BLaER1 (cell line): ENCODE data around the gene RAB9A.
A peak's percentile ranks its signal among the peaks of the same experiment; 100 is the strongest.
"Not testable (repeated sequence)": the region's sequence is repeated elsewhere in the genome, so short reads cannot be mapped to it uniquely, and the experiment has no call there.

Experiments
- H3K27ac ChIP-seq: shearing (Covaris generic); formaldehyde crosslinking; 2 replicates; pipeline ENCODE4 v1.8.1; 2022
- H3K27me3 ChIP-seq: shearing (Covaris generic); formaldehyde crosslinking; 2 replicates; pipeline ENCODE4 v1.8.1; 2022
- H3K36me3 ChIP-seq: shearing (Covaris generic); formaldehyde crosslinking; 2 replicates; pipeline ENCODE4 v1.8.1; 2022
- H3K4me1 ChIP-seq: shearing (Covaris generic); formaldehyde crosslinking; 2 replicates; pipeline ENCODE4 v1.8.1; 2022
- H3K4me2 ChIP-seq: shearing (Covaris generic); formaldehyde crosslinking; 2 replicates; pipeline ENCODE4 v1.8.1; 2022
- H3K4me3 ChIP-seq: shearing (Covaris generic); formaldehyde crosslinking; 2 replicates; pipeline ENCODE4 v1.8.1; 2022
- H3K9ac ChIP-seq: shearing (Covaris generic); formaldehyde crosslinking; 2 replicates; pipeline ENCODE4 v1.8.1; 2022
- H3K9me3 ChIP-seq: shearing (Covaris generic); formaldehyde crosslinking; 2 replicates; pipeline ENCODE4 v1.8.1; 2022
- H4K20me1 ChIP-seq: shearing (Covaris generic); formaldehyde crosslinking; 2 replicates; pipeline ENCODE4 v1.8.1; 2022
- Cebpa-rat ChIP-seq: shearing (Covaris generic); IDR thresholded peaks from 2 replicates; pipeline ENCODE4 v1.8.1; 2022

The RAB9A gene

DNA sequence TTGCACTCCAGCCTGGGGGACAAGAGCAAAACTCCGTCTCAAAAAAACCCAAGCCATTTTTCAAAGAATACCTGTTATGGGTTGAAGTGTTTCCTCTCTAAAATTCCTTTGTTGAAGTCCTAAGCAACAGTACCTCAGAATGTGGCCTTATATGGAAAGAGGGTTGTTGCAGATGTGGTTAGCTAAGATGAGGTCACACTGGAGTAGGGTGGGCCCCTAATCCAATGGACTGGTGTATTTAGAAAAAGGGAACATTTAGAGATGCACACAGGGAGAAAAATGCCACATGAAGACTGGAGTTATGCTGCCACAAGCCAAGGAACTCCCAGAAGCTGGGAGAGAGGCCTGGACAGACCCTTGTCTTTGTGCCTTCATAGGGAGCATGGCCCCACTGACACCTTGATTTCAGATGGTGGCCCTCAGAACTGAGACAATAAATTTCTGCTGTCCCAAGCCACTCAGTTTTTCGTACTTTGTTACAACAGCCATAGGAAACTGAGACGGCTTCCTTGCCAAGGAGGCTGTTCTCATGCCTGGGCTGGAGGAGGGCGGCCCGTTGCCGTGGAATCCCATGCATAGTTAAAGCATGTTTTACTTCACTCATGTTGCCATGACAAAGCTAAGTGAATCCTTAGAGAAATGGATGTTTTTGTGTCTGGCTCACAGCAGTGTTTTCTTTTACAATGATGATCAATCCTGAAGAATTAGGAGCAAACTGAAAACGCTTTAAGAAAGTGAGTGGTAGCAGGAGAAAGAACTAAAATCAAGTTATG, 29.0 kb downstream of the RAB9A start:
- no peak for TF ChIP-seq Cebpa-rat
- Histone ChIP-seq H4K20me1 (peaks cover 69% of the 10 kb centered on the region), H3K4me3 (no peak overlapping the region), H3K4me2 (no peak overlapping the region), H3K36me3 (peaks cover 70% of the 10 kb centered on the region), H3K27me3 (no peaks in the 10 kb centered on the region), H3K9ac (no peak overlapping the region), H3K4me1 (peaks cover 12% of the 10 kb centered on the region), H3K9me3 (peaks cover under 1% of the 10 kb centered on the region; the same call in 1 of the 2 replicates), H3K27ac (no peak overlapping the region)

DNA sequence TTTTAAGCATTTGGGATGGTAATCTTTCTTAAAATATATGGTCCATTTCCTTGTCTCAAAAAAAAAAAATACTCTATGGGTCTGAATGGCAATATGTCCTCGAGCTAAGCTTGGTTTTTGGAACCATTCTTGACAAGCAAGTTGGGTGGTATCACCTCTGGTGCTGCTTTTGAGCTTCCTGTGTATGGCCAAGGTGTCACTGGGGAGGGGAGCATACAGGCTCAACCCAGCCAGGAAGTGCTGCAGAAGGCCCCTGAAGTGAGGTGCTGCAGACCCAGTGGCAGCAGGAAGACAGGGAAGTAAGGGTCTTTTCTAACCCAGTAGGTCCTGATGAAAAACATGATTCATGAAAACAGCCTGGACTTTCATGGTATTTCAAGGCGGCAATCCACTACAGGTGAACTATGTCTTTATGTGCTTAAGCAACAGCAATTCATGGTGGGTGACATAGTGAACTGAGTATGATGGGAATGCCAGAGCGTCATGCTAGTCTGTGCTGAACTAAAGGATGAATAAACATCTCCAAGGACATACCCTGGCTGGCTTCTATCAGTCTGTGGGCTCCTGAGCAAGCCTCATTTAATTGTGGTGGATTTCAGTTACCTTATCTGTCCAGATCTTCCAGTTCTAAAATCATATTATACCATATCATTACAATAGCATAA, 30.4 kb downstream of the RAB9A start:
- no peak overlapping the region for H3K27ac ChIP-seq
- peaks cover 81% of the 10 kb centered on the region for H4K20me1 ChIP-seq
- no peak overlapping the region for H3K4me2 ChIP-seq
- TF ChIP-seq Cebpa-rat = no peak
- no peak overlapping the region for H3K4me3 ChIP-seq
- H3K9me3 ChIP-seq = peaks cover 9% of the 10 kb centered on the region
- peaks cover 81% of the 10 kb centered on the region for H3K36me3 ChIP-seq
- no peaks in the 10 kb centered on the region for H3K27me3 ChIP-seq
- peaks cover 12% of the 10 kb centered on the region for H3K4me1 ChIP-seq
- H3K9ac ChIP-seq = no peak overlapping the region

DNA sequence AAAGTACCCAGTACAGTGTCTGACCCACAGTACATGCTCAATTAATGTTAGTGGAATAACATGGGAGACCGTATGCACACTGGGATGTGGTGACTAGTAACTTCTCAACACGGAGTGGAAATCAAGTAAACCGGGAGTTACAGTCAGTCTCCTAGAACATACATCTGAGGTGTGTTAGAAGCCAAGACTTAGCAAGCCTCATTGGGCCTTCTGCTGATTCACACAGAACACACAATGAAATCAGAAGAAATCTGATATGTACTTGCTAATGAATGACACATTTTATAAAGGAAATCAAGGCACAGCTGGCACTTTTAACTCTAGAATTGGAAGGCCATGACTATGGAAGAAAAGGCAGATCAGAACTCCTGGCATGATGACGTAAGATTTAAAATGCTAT, 32.4 kb downstream of the RAB9A start:
- Histone ChIP-seq H3K4me1 (peaks cover 12% of the 10 kb centered on the region), H3K27me3 (no peaks in the 10 kb centered on the region), H3K27ac (no peak overlapping the region), H3K36me3 (peaks cover 73% of the 10 kb centered on the region), H3K9me3 (peaks cover 26% of the 10 kb centered on the region), H4K20me1 (peaks cover 90% of the 10 kb centered on the region), H3K9ac (no peak overlapping the region), H3K4me3 (no peak overlapping the region), H3K4me2 (no peak overlapping the region)
- TF ChIP-seq Cebpa-rat = no peak

DNA sequence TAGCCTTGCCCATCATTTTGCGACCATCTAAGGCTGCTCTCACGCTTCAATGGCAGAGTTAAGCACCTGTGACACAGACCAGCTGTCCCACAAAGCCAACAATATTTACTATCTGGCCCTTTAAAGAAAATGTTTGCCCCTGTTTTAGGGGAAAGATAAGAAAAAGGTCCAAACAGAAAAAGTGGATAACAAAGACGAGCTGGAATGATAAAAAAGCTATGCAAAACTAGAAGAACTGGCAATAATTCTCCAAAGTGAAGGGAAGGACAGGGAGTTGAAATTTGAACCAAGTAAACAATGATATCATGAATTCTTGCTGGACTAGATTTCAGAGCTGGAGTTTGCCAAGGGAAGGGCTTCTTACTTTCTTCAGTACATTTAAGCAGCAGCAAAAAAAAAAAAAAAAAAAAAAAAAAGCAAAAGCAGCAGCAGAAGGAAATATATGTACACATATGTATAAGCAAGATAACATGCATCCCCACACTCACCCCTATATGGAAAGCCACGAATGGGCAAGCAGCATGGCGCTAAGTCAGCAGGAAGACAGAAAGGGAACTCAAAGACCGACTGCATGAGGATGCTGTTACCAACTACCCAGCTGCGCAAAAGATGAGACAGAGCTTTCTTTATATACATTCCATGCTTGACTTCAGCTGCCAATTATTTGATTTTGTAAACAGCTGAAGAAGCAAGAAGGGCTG, 33.0 kb downstream of the RAB9A start:
- Histone ChIP-seq H3K4me2 (peak overlapping the region; percentile 11), H3K4me1 (peaks cover 12% of the 10 kb centered on the region), H3K9me3 (peaks cover 28% of the 10 kb centered on the region), H3K27ac (no peak overlapping the region), H3K27me3 (no peaks in the 10 kb centered on the region), H3K9ac (no peak overlapping the region), H4K20me1 (peaks cover 86% of the 10 kb centered on the region), H3K4me3 (no peak overlapping the region), H3K36me3 (peaks cover 70% of the 10 kb centered on the region)
- TF ChIP-seq Cebpa-rat = no peak

DNA sequence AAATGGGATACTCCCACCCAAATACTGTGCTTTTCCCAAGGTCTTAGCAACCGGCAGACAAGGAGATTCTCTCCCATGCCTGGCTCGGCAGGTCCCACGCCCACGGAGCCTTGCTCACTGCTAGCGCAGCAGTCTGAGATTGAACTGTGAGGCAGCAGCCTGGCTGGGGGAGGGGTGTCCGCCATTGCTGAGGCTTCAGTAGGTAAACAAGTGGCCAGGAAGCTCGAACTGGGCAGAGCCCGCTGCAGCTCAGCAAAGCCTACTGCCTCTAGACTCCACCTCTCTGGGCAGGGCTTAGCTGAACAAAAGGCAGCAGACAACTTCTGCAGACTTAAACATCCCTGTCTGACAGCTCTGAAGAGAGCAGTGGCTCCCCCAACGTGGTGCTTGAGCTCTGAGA, 36.0 kb downstream of the RAB9A start:
- Histone ChIP-seq H4K20me1 (peaks cover 58% of the 10 kb centered on the region), H3K36me3 (peaks cover 48% of the 10 kb centered on the region), H3K9me3 (peaks cover 47% of the 10 kb centered on the region), H3K4me1 (peaks cover 12% of the 10 kb centered on the region)
- not testable (repeated sequence) for H3K27ac ChIP-seq, H3K9ac ChIP-seq, H3K4me3 ChIP-seq, H3K27me3 ChIP-seq, H3K4me2 ChIP-seq

DNA sequence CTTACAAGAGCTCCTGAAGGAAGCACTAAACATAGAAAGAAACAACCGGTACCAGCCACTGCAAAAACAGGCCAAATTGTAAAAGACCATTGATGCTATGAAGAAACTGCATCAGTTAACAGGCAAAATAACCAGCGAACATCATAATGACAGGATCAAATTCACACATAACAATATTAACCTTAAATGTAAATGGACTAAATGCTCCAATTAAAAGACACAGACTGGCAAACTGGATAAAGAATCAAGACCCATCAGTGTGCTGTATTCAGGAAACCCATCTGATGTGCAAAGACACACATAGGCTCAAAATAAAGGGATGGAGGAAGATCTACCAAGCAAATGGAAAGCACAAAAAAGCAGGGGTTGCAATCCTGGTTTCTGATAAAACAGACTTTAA, 37.7 kb downstream of the RAB9A start:
- H3K9me3 ChIP-seq = peaks cover 52% of the 10 kb centered on the region
- H3K9ac ChIP-seq, H3K27ac ChIP-seq, H3K4me3 ChIP-seq, H3K4me2 ChIP-seq, H3K27me3 ChIP-seq: not testable (repeated sequence)
- peaks cover 41% of the 10 kb centered on the region for H4K20me1 ChIP-seq
- peaks cover 32% of the 10 kb centered on the region for H3K36me3 ChIP-seq
- H3K4me1 ChIP-seq = peaks cover 12% of the 10 kb centered on the region

DNA sequence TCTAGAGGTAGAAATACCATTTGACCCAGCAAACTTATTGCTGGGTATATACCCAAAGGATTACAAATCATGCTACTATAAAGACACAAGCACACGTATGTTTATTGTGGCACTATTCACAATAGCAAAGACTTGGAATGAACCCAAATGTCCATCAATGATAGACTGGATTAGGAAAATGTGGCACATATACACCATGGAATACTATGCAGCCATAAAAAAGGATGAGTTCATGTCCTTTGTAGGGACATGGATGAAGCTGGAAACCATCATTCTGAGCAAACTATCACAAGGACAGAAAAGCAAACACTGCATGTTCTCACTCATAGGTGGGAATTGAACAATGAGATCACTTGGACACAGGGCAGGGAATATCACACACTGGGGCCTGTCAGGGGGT, 41.6 kb downstream of the RAB9A start:
- Histone ChIP-seq H3K9me3 (peaks cover 30% of the 10 kb centered on the region), H3K4me1 (peaks cover 25% of the 10 kb centered on the region)
- H3K9ac ChIP-seq, H3K36me3 ChIP-seq, H4K20me1 ChIP-seq, H3K4me3 ChIP-seq, H3K27me3 ChIP-seq, H3K27ac ChIP-seq, H3K4me2 ChIP-seq: not testable (repeated sequence)

DNA sequence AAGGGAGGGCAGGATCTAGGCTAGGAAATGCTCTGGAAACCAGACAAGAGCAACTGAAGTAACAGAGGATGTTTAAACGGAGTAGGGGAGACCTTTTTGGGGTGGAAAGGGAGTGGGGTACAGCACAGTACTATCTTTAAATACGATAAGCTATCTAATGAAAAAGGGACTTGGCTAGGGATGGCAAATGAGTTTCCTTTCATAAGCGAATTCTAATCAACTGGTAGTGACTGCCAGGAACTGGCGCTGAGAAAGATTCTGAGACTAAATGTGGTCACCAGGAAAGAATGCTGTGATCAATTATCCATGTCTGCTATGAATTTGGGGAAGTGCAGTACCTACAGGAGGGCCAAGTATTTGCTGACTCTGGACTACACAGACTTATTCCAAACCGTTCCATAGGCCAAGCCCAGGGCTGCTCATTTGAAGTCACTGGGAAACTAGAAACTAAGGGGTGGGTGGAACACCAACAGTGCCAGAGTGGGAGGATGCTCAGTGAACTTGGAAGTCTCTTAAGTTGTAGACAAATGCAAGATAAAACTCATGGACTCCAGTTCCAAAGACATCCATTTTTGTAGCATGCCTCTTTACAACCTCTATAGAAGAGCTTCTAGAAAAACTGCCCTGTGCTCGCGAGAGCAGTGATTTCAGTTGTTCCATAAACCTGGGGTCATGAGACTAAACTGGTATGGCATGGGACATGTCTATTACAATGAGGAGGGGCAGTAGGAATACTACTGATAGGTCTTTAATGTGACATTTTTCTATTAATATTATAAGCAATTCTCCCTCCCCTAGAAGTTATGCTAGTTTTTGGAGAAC, 43.5 kb downstream of the RAB9A start:
- Histone ChIP-seq H3K9me3 (peaks cover 19% of the 10 kb centered on the region; the same call in 1 of the 2 replicates), H3K4me3 (peak overlapping the region; percentile 83), H3K9ac (peak overlapping the region; percentile 93), H3K27ac (peak overlapping the region; percentile 96), H3K27me3 (peaks cover 9% of the 10 kb centered on the region; the same call in 1 of the 2 replicates), H3K4me2 (peak overlapping the region; percentile 91), H4K20me1 (no peaks in the 10 kb centered on the region), H3K36me3 (0 out of 2 replicates have a peak, but pooled peaks cover 7% of the 10 kb centered on the region), H3K4me1 (peaks cover 25% of the 10 kb centered on the region)
- no peak for TF ChIP-seq Cebpa-rat

DNA sequence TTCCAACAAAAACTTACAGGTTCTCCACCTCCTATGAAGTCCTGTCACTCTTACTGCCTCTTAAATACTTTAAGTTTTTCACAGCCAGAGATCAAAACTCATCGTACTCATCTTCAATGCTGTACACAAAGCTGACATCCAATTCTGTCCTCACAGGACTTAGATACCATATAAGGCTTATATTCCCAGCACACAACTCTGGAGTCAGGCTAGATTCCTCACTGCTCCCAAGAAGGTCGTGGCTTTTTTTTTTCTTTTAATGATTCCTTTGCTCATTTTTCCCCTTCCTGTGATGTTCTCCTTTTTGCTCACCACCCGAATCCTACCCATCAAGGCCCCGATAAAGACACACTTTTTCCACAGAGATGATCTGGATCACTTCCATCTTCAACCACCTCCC, 44.6 kb downstream of the RAB9A start:
- H3K27ac ChIP-seq = peak overlapping the region; percentile 96
- H3K9ac ChIP-seq = peak overlapping the region; percentile 93
- H4K20me1 ChIP-seq = peaks cover 5% of the 10 kb centered on the region; the same call in 1 of the 2 replicates
- TF ChIP-seq Cebpa-rat = no peak
- 0 out of 2 replicates have a peak, but pooled peaks cover 4% of the 10 kb centered on the region for H3K36me3 ChIP-seq
- H3K4me3 ChIP-seq = peak overlapping the region; percentile 83
- H3K4me2 ChIP-seq = peak overlapping the region; percentile 91
- peaks cover 11% of the 10 kb centered on the region; the same call in 1 of the 2 replicates for H3K9me3 ChIP-seq
- H3K27me3 ChIP-seq = peaks cover 9% of the 10 kb centered on the region; the same call in 1 of the 2 replicates
- peaks cover 31% of the 10 kb centered on the region for H3K4me1 ChIP-seq
